Measurements from ENCODE around the gene PROM1. TPM values are rescaled to one million over a fixed set of nuclear protein-coding genes. Genes with fewer than 3 reads are reported as not detected.

PROM1 gene
- total and polyA plus RNA-seq, 12 donors, result 1.2 to 19.3 (median 3.4) TPM

- no peak for ATAC-seq
- no peak for TF ChIP-seq CTCF (IDR thresholded peaks at IDR 0.05)
Observed at GRCh38 chr4:15934259-15934658, 149.6 kb downstream of the PROM1 start.

GRCh38 chr4:15931451-15932210, 152.2 kb downstream of the PROM1 start:
- H3K9me3 ChIP-seq, result no peaks in the 10 kb centered on the region
- ATAC-seq, result no peak
- DNase-seq, result no peak
- no peak for TF ChIP-seq CTCF (IDR thresholded peaks at IDR 0.05)
- no peak overlapping the region for H3K4me3 ChIP-seq
- H3K36me3 ChIP-seq, result no peaks in the 10 kb centered on the region
- 91 to 93% methylated on average over 5 of the region's 5 CpGs for WGBS, 2 donors
- H3K27me3 ChIP-seq, result peaks cover 0 to 28% (median 13%) of the 10 kb centered on the region in 7 donors
- intact Hi-C loops (cut with DNase I), result no loop called here
- no peak overlapping the region for H3K27ac ChIP-seq
- H3K4me1 ChIP-seq, result peaks cover 0 to 7% (median 0%) of the 10 kb centered on the region in 9 donors

More at GRCh38 chr4:15934259-15934658, 149.6 kb downstream of the PROM1 start:
- H3K4me3 ChIP-seq, result no peak overlapping the region
- no peaks in the 10 kb centered on the region for H3K36me3 ChIP-seq
- H3K27me3 ChIP-seq, result peaks cover 0 to 34% (median 19%) of the 10 kb centered on the region in 7 donors
- DNase-seq, result no peak
- no peaks in the 10 kb centered on the region for H3K9me3 ChIP-seq
- H3K27ac ChIP-seq, result no peak overlapping the region
- peaks cover 0 to 7% (median 0%) of the 10 kb centered on the region in 9 donors for H3K4me1 ChIP-seq
- intact Hi-C loops (cut with DNase I), result no loop called here
- 67 to 79% methylated on average over 3 of the region's 3 CpGs for WGBS, 2 donors

- DNase-seq (no peak), ATAC-seq (peak in 2 of 8 donors; percentile 33 to 70)
- Histone ChIP-seq H3K4me3 (no peak overlapping the region), H3K27me3 (peaks cover 0 to 25% (median 16%) of the 10 kb centered on the region in 7 donors), H3K4me1 (peaks cover 0 to 4% (median 0%) of the 10 kb centered on the region in 9 donors), H3K9me3 (no peaks in the 10 kb centered on the region), H3K36me3 (no peaks in the 10 kb centered on the region), H3K27ac (no peak overlapping the region)
- intact Hi-C loops (cut with DNase I), result no loop called here
- TF ChIP-seq CTCF (IDR thresholded peaks at IDR 0.05), result no peak
- WGBS, 2 donors, result 69 to 70% methylated on average over 7 of the region's 7 CpGs
Observed at GRCh38 chr4:15930314-15930713, 153.5 kb downstream of the PROM1 start.

- 64 to 66% methylated on average over 3 of the region's 3 CpGs for WGBS, 2 donors
- peaks cover 0 to 25% (median 16%) of the 10 kb centered on the region in 7 donors for H3K27me3 ChIP-seq
- no peak overlapping the region for H3K4me3 ChIP-seq
- DNase-seq (no peak), ATAC-seq (no peak)
- H3K9me3 ChIP-seq, result no peaks in the 10 kb centered on the region
- no peak overlapping the region for H3K27ac ChIP-seq
- H3K36me3 ChIP-seq, result no peaks in the 10 kb centered on the region
- H3K4me1 ChIP-seq, result no peaks in the 10 kb centered on the region
- intact Hi-C loops (cut with DNase I), result no loop called here
- TF ChIP-seq CTCF (IDR thresholded peaks at IDR 0.05), result no peak
Observed at GRCh38 chr4:15929540-15929939, 154.3 kb downstream of the PROM1 start.

Data from heart right ventricle (tissue), 16 donors.